HG02970 (cell line): ENCODE results near the gene KCNH1.
"Not testable (repeated sequence)": the region's sequence is repeated elsewhere in the genome, so short reads cannot be mapped to it uniquely, and the experiment has no call there.

Experiments
- ATAC-seq: cut with Tn5 transposase; IDR thresholded peaks from one replicate; pipeline ENCODE4 v1.9.1; 2021; ENCODE audit warnings: mild to moderate bottlenecking, moderate library complexity, moderate number of reproducible peaks; ENCODE audit not compliant: unreplicated experiment, low FRiP score

KCNH1 gene

DNA sequence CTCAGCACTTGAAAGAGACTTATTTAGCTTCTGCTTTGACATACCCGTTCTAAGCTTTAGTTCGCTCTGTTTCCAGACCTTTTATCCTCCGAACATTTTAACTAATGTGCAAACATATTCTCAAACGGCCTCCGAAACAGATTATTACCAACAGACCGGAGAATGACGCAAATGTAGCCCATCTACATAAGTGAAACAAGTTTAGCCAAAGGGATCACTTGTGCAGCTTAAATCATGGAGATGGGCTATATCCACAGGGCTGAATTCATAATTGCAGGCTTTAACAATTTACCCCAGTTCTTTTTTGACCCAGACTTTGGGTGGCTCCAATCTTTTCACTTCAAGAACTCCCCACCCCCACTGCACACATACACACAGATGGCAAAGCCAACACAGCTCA, 119.7 kb downstream of the KCNH1 start:
- no peak for ATAC-seq

DNA sequence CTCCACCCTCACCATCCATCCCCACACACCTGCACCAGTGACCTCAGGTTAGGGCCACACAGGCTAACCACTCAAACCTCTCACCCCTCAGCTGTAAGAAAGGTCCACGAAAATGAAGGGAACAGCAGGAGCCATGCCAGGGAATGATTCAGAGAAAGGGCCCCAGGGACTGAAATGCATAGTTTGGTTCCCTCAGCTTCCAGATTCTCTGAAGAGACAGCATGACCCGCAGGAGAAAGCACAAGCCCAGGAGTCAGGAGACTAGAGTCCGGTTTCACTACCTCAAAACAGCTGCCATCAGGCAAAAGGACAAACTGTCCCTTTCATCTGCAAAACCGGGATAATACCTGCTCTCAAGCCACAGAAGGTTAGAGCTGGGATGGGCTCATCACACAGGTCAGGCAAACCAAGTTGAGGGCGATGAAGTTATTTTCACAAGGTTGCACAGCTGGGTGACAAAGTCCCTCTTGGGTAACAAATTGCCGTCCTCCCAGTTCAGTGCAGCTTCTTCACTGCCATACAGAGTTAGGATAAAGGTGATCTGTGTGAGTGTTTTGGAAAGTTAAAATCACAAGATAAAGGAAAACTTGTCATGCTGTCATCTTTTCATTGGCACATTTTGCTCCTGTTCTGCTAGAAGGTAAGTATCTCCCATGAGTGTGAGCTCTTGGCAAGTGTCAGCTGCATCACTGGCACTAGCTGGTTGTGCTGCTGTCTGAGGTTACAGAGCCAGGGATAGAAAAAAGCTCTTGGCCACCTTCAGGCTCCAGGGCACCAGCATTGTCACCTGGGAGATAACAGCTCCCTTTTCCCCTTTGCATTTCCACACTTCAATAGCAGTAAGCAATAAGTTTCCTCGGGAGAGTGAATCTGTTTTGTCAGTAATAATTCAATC, 120.4 kb downstream of the KCNH1 start:
- ATAC-seq: no peak

GRCh38 chr1:211011128-211011527, 122.8 kb downstream of the KCNH1 start:
- ATAC-seq: not testable (repeated sequence)

GRCh38 chr1:211009944-211010343, 124.0 kb downstream of the KCNH1 start:
- ATAC-seq: no peak

- no peak for ATAC-seq
These were observed 126.1 kb downstream of the KCNH1 start for GRCh38 chr1:211007830-211008229.

DNA sequence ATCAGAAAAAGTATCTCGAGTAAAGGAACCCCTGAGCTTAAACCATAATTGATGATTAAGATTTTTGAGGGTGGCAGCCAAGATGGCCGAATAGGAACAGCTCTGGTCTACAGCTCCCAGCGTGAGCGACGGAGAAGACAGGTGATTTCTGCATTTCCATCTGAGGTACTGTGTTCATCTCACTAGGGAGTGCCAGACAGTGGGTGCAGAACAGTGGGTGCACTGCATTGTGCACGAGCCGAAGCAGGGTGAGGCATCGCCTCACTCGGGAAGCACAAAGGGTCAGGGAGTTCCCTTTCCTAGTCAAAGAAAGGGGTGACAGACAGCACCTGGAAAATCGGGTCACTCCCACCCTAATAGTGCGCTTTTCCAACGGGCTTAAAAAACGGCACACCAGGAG, 138.0 kb downstream of the KCNH1 start:
- ATAC-seq: not testable (repeated sequence)

DNA sequence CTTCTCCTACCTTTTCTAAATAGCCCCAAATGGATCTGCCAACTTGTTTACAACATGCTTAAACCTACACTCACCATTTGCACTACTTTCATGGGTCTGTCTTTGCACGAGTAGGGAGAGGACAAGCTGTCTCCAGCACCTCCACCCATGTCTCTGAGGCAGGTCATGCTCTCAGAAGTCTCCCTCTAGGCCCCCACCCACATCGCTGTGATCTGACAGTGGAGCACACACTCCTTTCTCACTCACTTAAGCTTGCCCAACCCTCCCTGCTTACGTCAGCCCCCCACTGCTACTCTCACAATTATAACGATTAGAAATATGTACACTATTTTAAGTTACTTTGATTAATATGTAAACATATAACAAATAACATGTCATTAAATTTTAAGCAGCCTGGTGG, 141.1 kb downstream of the KCNH1 start:
- ATAC-seq: no peak

- no peak for ATAC-seq
These were observed 144.0 kb downstream of the KCNH1 start for GRCh38 chr1:210989905-210990304.

DNA sequence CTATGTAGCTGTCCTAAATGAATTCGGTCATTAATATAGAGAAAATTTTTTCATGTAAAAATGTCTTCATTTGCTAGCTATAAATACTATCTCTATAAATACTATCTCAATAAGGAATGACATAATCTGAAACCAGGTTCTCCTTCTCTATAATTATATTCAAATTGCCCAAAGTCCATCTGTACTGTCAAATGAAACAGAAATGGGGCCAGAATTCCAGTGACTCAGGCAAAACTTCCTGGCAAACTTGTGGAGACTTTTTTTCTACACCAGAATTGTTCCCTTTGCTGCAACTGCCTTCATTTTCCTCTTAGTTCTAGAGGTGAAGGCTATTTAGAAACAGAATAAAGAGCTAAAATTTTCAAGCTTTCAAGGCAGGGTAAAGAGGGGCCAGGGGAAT, 152.5 kb downstream of the KCNH1 start:
- no peak for ATAC-seq

DNA sequence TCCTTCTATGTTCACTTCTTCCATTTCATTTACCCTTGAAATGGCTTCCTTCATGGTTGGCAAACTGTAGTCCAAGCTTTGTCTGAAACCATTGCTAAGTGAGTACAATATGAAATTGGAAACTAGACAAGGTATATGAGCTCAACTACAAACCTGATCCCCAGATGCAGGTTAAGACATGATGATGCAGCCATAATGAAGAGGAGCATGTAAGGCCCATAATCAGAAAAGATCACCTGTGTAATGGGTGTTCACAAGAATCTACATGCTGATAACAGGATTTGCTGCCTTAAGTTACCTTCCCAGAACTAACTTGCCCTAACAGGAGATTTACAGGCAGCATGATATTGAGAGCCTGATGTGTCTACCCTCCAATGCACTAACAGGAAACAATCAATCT, 153.9 kb downstream of the KCNH1 start:
- no peak for ATAC-seq

DNA sequence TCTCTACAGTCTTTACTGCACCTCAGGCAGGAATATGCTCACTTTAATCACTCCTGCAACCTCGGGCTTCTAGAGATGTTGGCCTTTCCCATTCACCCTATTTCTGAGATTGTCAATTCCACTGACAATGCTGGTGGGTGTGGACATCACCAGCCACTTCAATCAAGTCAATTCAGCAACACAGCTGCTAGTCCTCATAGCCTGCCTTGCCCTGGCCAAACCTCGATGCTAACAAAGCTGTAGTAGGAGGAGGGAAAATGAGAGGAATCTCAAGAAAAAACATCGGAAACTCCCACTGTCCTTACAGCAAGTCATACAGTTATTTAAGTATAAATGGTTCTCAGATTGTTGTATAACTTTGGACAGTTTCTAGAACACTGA, 155.0 kb downstream of the KCNH1 start:
- ATAC-seq: no peak

GRCh38 chr1:210978316-210978973, 155.5 kb downstream of the KCNH1 start:
- ATAC-seq: peak; percentile 83

DNA sequence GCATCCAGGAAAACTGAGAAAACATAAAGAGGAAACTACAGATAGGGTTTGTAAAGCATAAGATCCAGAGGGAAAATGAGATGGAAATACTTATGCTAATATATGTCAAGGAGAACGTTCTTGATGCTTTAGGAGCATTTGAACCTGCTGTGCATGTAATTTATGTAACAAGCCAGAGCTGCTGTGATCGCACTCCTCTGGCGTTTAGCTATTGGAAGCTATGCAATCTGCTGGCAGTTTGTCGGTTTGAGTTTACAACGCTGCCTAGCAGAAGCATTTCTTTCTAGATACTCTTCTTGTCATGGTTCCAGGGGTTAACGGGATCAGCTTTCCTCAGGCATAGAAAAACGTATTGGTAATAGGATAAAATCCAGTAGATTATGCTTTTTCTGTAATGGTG, 182.7 kb downstream of the KCNH1 start:
- ATAC-seq: no peak

DNA sequence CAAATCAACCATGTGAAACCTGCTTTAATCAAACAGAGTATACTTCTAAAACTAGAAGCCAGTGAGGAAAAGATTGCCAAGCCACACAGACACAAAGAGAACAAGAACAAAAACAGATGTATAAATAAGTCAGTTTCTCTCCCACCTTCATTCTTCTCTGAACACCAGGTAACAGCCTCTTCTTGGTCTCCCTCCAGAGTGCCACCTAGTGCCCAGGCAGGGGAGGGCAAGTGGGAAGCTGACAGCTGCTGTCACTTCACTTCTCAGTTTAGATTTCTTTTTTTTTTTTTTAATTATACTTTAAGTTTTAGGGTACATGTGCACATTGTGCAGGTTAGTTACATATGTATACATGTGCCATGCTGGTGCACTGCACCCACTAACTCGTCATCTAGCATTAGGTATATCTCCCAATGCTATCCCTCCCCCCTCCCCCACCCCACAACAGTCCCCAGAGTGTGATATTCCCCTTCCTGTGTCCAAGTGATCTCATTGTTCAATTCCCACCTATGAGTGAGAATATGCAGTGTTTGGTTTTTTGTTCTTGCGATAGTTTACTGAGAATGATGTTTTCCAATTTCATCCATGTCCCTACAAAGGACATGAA, 183.9 kb downstream of the KCNH1 start:
- ATAC-seq: not testable (repeated sequence)

DNA sequence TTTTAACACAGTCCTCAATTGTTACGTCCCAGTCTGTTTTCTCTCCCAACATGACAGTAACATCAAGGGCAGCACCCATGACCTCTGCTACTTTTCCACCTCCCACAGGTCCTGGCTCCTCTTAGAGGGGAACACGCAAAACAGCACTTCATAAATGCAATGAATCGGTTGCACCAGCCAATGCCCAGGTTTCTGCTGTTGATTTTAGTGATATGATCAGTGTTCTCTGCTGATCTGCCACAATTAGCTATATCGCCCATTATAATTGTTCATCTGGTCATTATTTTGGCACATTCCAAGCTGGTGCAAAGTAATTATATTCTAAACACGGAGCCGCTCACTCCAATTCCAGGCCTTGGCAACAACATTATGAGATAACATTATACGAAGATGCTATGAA, 184.5 kb downstream of the KCNH1 start:
- ATAC-seq: no peak

- ATAC-seq: no peak
These were observed 184.9 kb downstream of the KCNH1 start for GRCh38 chr1:210949039-210949438.

DNA sequence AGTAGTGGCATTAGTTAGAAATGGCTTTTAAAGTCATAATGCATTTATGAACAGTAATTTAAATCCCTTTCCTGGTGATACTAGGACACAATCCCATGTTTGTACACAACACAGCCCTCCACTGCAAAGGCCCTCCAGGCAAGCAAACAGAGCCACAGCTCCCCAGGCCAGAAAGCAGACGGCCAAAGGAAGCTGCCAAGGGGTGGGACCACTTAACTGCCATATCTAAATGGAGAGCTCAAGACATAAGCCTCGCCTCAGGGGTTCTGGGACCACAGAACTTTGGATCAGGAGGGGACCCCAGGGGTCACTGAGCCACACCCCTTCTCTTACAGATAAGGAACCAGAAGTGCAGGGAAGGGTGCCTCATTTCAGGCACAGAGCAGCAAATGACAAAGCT, 189.7 kb downstream of the KCNH1 start:
- no peak for ATAC-seq

GRCh38 chr1:210942513-210942912, 191.4 kb downstream of the KCNH1 start:
- no peak for ATAC-seq

- no peak for ATAC-seq
These were observed 193.8 kb downstream of the KCNH1 start for GRCh38 chr1:210940081-210940617.

- ATAC-seq: no peak
These were observed 195.5 kb downstream of the KCNH1 start for GRCh38 chr1:210938416-210938925.

DNA sequence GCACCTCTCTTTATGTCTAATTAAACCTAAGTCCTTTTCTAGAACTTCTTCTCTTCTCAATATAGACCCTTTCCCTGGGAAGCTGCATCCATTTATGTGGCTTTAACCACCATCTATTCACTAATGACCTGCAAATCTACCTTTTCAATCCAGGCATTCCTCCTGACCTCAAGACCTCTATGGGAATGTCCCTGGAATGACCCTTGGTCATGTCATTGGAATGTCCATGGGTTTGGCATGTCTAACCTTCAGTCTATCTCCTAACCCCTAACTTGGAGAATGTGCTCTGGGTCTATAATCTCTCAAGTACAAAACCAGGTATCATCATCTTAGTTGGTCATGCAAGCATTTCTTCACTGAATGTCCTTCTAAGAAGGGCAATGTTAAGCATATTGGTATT, 196.1 kb downstream of the KCNH1 start:
- ATAC-seq: no peak
